ENCODE results near the gene KIF5A.

KIF5A gene

GRCh38 chr12:57522887-57523705 lies 26.7 kb upstream of the KIF5A start:
- peak overlapping the region; percentile 71 for H3K27ac ChIP-seq
- peaks cover 28% of the 10 kb centered on the region for H3K36me3 ChIP-seq (replicated peaks)

GRCh38 chr12:57523706-57524614 lies 25.9 kb upstream of the KIF5A start:
- Histone ChIP-seq H3K27me3 (replicated peaks) (no peaks in the 10 kb centered on the region), H3K4me3 (ENCODE audit: low read depth, low read length) (peak overlapping the region; percentile 77), H3K27ac (peak overlapping the region; percentile 40), H3K36me3 (replicated peaks) (peaks cover 30% of the 10 kb centered on the region)
- TF ChIP-seq CTCF (IDR thresholded peaks at IDR 0.05; ENCODE audit: low read depth, low read length, missing control alignments), result no peak
- in situ Hi-C loops (cut with HindIII; ENCODE audit: low pct_ligation_motif_present, low sequenced_read_pairs), result no loop called here
- no peak for DNase-seq

More at GRCh38 chr12:57522887-57523705, 26.7 kb upstream of the KIF5A start:
- H3K4me3 ChIP-seq (ENCODE audit: low read depth, low read length), result peak overlapping the region; percentile 77
- peak; percentile 14 for DNase-seq
- in situ Hi-C loops (cut with HindIII; ENCODE audit: low pct_ligation_motif_present, low sequenced_read_pairs), result no loop called here
- H3K27me3 ChIP-seq (replicated peaks), result no peaks in the 10 kb centered on the region
- TF ChIP-seq CTCF (IDR thresholded peaks at IDR 0.05; ENCODE audit: low read depth, low read length, missing control alignments), result no peak

- no peak overlapping the region for H3K27ac ChIP-seq
- no peaks in the 10 kb centered on the region for H3K27me3 ChIP-seq (replicated peaks)
- peaks cover 37% of the 10 kb centered on the region for H3K36me3 ChIP-seq (replicated peaks)
- in situ Hi-C loops (cut with HindIII; ENCODE audit: low pct_ligation_motif_present, low sequenced_read_pairs), result no loop called here
- no peak for TF ChIP-seq CTCF (IDR thresholded peaks at IDR 0.05; ENCODE audit: low read depth, low read length, missing control alignments)
- peak overlapping the region; percentile 9 for H3K4me3 ChIP-seq (ENCODE audit: low read depth, low read length)
- DNase-seq, result no peak
Measured at GRCh38 chr12:57524814-57525614, 24.8 kb upstream of the KIF5A start.

GRCh38 chr12:57525615-57526383 lies 24.0 kb upstream of the KIF5A start:
- in situ Hi-C loops (cut with HindIII; ENCODE audit: low pct_ligation_motif_present, low sequenced_read_pairs), result no loop called here
- TF ChIP-seq CTCF (IDR thresholded peaks at IDR 0.05; ENCODE audit: low read depth, low read length, missing control alignments), result no peak
- DNase-seq, result no peak
- Histone ChIP-seq H3K36me3 (replicated peaks) (peaks cover 45% of the 10 kb centered on the region), H3K27me3 (replicated peaks) (no peaks in the 10 kb centered on the region), H3K27ac (no peak overlapping the region), H3K4me3 (ENCODE audit: low read depth, low read length) (no peak overlapping the region)
